K562 (cell line): Measurements from ENCODE around the gene GLYAT. TPM values are rescaled to one million over a fixed set of nuclear protein-coding genes. Genes with fewer than 3 reads are reported as not detected.

Source experiments
- AFF1 ChIP-seq, 2 experiments: fragments of 450-650 bp; IDR thresholded peaks; 2 replicates each; pipeline ENCODE4 v1.6.1; 2018; ENCODE audit warnings: mild to moderate bottlenecking in 2 of 2, low read depth in 1 of 2; ENCODE audit not compliant: partially characterized antibody in 2 of 2
- CHD2 ChIP-seq: IDR thresholded peaks from 2 replicates; pipeline ENCODE4 v1.6.1; 2011; ENCODE audit warnings: low read depth, low read length
- ETV1 ChIP-seq: fragments of 450-650 bp; conservative IDR thresholded peaks from 2 replicates; pipeline ENCODE4 v1.6.1; 2016; ENCODE audit warnings: missing genetic modification characterization, control low read depth, low read depth, missing compliant biosample characterization
- ILK ChIP-seq: fragments of 450-650 bp; IDR thresholded peaks from 2 replicates; pipeline ENCODE4 v1.6.1; 2016; ENCODE audit warnings: missing genetic modification characterization, low read depth, mild to moderate bottlenecking, missing compliant biosample characterization, moderate library complexity, borderline replicate concordance
- NR3C1 ChIP-seq: sonication (generic); formaldehyde crosslinking; IDR thresholded peaks from 2 replicates; pipeline ENCODE4 v1.8.1; 2022; ENCODE audit warnings: missing genetic modification reagents
- PML ChIP-seq: IDR thresholded peaks from 2 replicates; pipeline ENCODE4 v1.6.1; 2012; ENCODE audit warnings: low read length, inconsistent platforms
- RNF219 ChIP-seq: fragments of 250-450 bp; sonication (Bioruptor Pico); IDR thresholded peaks from 2 replicates; pipeline ENCODE4 v1.5.0; 2022; ENCODE audit warnings: mild to moderate bottlenecking
- SRSF9 ChIP-seq: fragments of 200-400 bp; formaldehyde crosslinking; IDR thresholded peaks from 2 replicates; pipeline ENCODE4 v1.6.1; 2017; ENCODE audit warnings: low read depth, low read length, borderline replicate concordance
- ZNF143 ChIP-seq: sonication (generic); formaldehyde crosslinking; IDR thresholded peaks from 2 replicates; pipeline ENCODE4 v1.9.0; 2022; ENCODE audit warnings: mild to moderate bottlenecking, missing genetic modification reagents
- polyA plus RNA-seq, 8 experiments: library from polyadenylated mRNA; depleted of rRNA in 4 of 8; stranded (reverse) in 5 of 8; unstranded in 3 of 8; fragments of >200 nt; fragmentation: Nextera tagmentation in 2 of 8; fragmentation: Illumina TruSeq in 1 of 8; extraction: Ambion mirVana in 2 of 8; extraction: Trizol in 1 of 8; gene quantifications; 2 replicates each; pipeline versions ENCODE4 v1.2.1 to v1.2.3, GENCODE V29; 2011 to 2014; ENCODE audit warnings: inconsistent platforms in 1 of 8, missing spikeins in 1 of 8
- total RNA-seq, 7 experiments: library from RNA; depleted of rRNA in 6 of 7; stranded (reverse); fragments of >200 nt in 6 of 7; fragmentation: Illumina TruSeq in 2 of 7; extraction: Trizol in 2 of 7; gene quantifications; 2 replicates each; pipeline versions ENCODE4 v1.2.1 to v1.2.3, GENCODE V29; 2011 to 2021; ENCODE audit warnings: low replicate concordance in 1 of 7
- TF ChIP-seq, protein P1 (sequence below): fragments of 200-800 bp; sonication (Bioruptor generic); IDR thresholded peaks from 2 replicates; pipeline ENCODE4 v1.6.1; 2017; ENCODE audit warnings: missing genetic modification characterization, missing compliant biosample characterization
- TF ChIP-seq, protein P2 (sequence below): fragments of 450-650 bp; conservative IDR thresholded peaks from 2 replicates; pipeline ENCODE4 v1.6.1; 2016; ENCODE audit warnings: missing genetic modification characterization, low read depth, mild to moderate bottlenecking, missing compliant biosample characterization, moderate library complexity
- TF ChIP-seq, protein P3 (sequence below): IDR thresholded peaks from 2 replicates; pipeline ENCODE4 v1.6.1; 2011; ENCODE audit warnings: borderline replicate concordance, low read depth, mild to moderate bottlenecking, moderate library complexity, low read length; ENCODE audit not compliant: insufficient read depth, poor library complexity, severe bottlenecking

The GLYAT gene
- total and polyA plus RNA-seq, 9 of the 15 experiments (the other 6 are each of a cell fraction or from before 2014, with no cell fraction given), result not detected

- TF ChIP-seq, protein P1, sequence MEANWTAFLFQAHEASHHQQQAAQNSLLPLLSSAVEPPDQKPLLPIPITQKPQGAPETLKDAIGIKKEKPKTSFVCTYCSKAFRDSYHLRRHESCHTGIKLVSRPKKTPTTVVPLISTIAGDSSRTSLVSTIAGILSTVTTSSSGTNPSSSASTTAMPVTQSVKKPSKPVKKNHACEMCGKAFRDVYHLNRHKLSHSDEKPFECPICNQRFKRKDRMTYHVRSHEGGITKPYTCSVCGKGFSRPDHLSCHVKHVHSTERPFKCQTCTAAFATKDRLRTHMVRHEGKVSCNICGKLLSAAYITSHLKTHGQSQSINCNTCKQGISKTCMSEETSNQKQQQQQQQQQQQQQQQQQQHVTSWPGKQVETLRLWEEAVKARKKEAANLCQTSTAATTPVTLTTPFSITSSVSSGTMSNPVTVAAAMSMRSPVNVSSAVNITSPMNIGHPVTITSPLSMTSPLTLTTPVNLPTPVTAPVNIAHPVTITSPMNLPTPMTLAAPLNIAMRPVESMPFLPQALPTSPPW (CRISPR knock-in tag), result no peak; the same call in 1 of the 2 replicates
- TF ChIP-seq SRSF9, result no peak
- TF ChIP-seq, protein P2, sequence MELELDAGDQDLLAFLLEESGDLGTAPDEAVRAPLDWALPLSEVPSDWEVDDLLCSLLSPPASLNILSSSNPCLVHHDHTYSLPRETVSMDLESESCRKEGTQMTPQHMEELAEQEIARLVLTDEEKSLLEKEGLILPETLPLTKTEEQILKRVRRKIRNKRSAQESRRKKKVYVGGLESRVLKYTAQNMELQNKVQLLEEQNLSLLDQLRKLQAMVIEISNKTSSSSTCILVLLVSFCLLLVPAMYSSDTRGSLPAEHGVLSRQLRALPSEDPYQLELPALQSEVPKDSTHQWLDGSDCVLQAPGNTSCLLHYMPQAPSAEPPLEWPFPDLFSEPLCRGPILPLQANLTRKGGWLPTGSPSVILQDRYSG, result peak; percentile 89; the same call in 1 of the 2 replicates
- TF ChIP-seq AFF1 (IDR thresholded peaks at IDR 0.05; ENCODE audit: low read depth in 1 of 2, partially characterized antibody in 2 of 2), result peak in 1 of 2 experiments; percentile 34
- no peak for TF ChIP-seq PML
- TF ChIP-seq RNF219, result no peak
- TF ChIP-seq ETV1 (tag), result no peak
- TF ChIP-seq NR3C1 (CRISPR knock-in tag), result no peak
- TF ChIP-seq, protein P3, sequence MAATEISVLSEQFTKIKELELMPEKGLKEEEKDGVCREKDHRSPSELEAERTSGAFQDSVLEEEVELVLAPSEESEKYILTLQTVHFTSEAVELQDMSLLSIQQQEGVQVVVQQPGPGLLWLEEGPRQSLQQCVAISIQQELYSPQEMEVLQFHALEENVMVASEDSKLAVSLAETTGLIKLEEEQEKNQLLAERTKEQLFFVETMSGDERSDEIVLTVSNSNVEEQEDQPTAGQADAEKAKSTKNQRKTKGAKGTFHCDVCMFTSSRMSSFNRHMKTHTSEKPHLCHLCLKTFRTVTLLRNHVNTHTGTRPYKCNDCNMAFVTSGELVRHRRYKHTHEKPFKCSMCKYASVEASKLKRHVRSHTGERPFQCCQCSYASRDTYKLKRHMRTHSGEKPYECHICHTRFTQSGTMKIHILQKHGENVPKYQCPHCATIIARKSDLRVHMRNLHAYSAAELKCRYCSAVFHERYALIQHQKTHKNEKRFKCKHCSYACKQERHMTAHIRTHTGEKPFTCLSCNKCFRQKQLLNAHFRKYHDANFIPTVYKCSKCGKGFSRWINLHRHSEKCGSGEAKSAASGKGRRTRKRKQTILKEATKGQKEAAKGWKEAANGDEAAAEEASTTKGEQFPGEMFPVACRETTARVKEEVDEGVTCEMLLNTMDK, result no peak
- TF ChIP-seq CHD2, result no peak
- no peak for TF ChIP-seq ILK (tag)
- TF ChIP-seq ZNF143 (CRISPR knock-in tag), result no peak
Measured at GRCh38 chr11:58774164-58774593, 42.4 kb upstream of the GLYAT start (continued).
